Aorta (tissue), 5 donors: ENCODE data around the gene ADM2. TPM values are rescaled to one million over a fixed set of nuclear protein-coding genes. Genes with fewer than 3 reads are reported as not detected.
"Not testable (repeated sequence)": the region's sequence is repeated elsewhere in the genome, so short reads cannot be mapped to it uniquely, and the experiment has no call there.

Source experiments
- ATAC-seq: fragments of 200-7000 bp; cut with Tn5 transposase; one replicate; pipeline ENCODE4 v1.9.1; 2022; ENCODE audit warnings: moderate library complexity; ENCODE audit not compliant: low FRiP score
- DNase-seq, 2 donors: peaks; one replicate each; pipeline ENCODE4 v3.0.0-alpha.2; 2020
- H3K27ac ChIP-seq, 2 donors: one replicate each; pipeline ENCODE4 v1.5.1; 2013; ENCODE audit warnings: low read length in 2 of 2, mild to moderate bottlenecking in 2 of 2, moderate library complexity in 2 of 2, control low read depth in 1 of 2, inconsistent platforms in 1 of 2, low read depth in 1 of 2
- H3K27me3 ChIP-seq, 2 donors: one replicate each; pipeline ENCODE4 v1.6.1; 2013; ENCODE audit warnings: control low read depth in 1 of 2, low read length in 1 of 2, mild to moderate bottlenecking in 1 of 2, moderate library complexity in 1 of 2; ENCODE audit not compliant: insufficient read depth in 2 of 2, control insufficient read depth in 1 of 2
- H3K36me3 ChIP-seq, 2 donors: one replicate each; pipeline ENCODE4 v1.6.1; 2013; ENCODE audit warnings: control low read depth in 1 of 2, low read length in 1 of 2, mild to moderate bottlenecking in 1 of 2; ENCODE audit not compliant: insufficient read depth in 2 of 2, control insufficient read depth in 1 of 2
- H3K4me1 ChIP-seq, 2 donors: one replicate each; pipeline ENCODE4 v1.6.1; 2013; ENCODE audit warnings: low read length in 2 of 2, control low read depth in 1 of 2, mild to moderate bottlenecking in 1 of 2, moderate library complexity in 1 of 2; ENCODE audit not compliant: insufficient read depth in 2 of 2, control insufficient read depth in 1 of 2
- H3K4me3 ChIP-seq, 2 donors: one replicate each; pipeline ENCODE4 v1.5.1; 2013; ENCODE audit warnings: low read length in 2 of 2, control low read depth in 1 of 2, mild to moderate bottlenecking in 1 of 2
- H3K9me3 ChIP-seq: one replicate; pipeline ENCODE4 v1.6.1; 2013; ENCODE audit warnings: mild to moderate bottlenecking, low read length; ENCODE audit not compliant: control insufficient read depth
- WGBS, 2 donors: extraction: QIAGEN DNeasy Blood & Tissue Kit; methylation state at CpG; one replicate each; pipeline ENCODE4 v1.1.7; 2013; 5-methylcytosine and 5-hydroxymethylcytosine counted together
- intact Hi-C, 2 donors: fragments of 100-400 bp; cut with DNase I; formaldehyde crosslinking; loops; one replicate each; pipeline versions ENCODE4 v1.14.2 to v1.15.0; 2022
- polyA plus RNA-seq, 2 donors: library from polyadenylated mRNA; stranded (reverse); fragments of 200-250 nt; gene quantifications; one replicate each; pipeline ENCODE4 v1.2.3, GENCODE V29; 2013
- total RNA-seq, 2 donors: library from RNA; stranded (reverse); fragmentation: NEBNext Ultra II Directional; extraction: Animal tissue kit (Norgen Biotek cat#: 25700); gene quantifications; one replicate each; pipeline ENCODE4 v1.2.1, GENCODE V29; 2021
- donor health status: healthy with polysubstance abuse.
- donor health status: Bipolar disorder and iron deficiency.
- donor health status: DM: no; HTN: no; CAD: no.
- donor health status: DM: no; HTN: no; CAD: no.
- donor health status: DM: yes; HTN: yes; CAD: no.

Gene ADM2
- total and polyA plus RNA-seq, 4 donors: 0.26 to 0.54 (median 0.50) TPM; not detected in 1

GRCh38 chr22:50531546-50531961, 50.2 kb downstream of the ADM2 start:
- ATAC-seq: peak; percentile 44
- Histone ChIP-seq H3K4me1 (no peaks in the 10 kb centered on the region), H3K27me3 (no peaks in the 10 kb centered on the region), H3K9me3 (no peaks in the 10 kb centered on the region), H3K27ac (no peak overlapping the region), H3K4me3 (peak overlapping the region in 1 of 2 donors; percentile 18), H3K36me3 (no peaks in the 10 kb centered on the region)
- 1 to 2% methylated on average over 40 to 44 of the region's 44 CpGs for WGBS, 2 donors
- intact Hi-C loops: no loop called here
- peak; percentile 83 to 86 for DNase-seq

- 2 to 3% methylated on average over 44 to 56 of the region's 56 CpGs for WGBS, 2 donors
- DNase-seq (peak; percentile 90 to 92), ATAC-seq (peak; percentile 72)
- intact Hi-C loops: no loop called here
- Histone ChIP-seq H3K27me3 (no peaks in the 10 kb centered on the region), H3K9me3 (no peaks in the 10 kb centered on the region), H3K4me3 (peak overlapping the region in 1 of 2 donors; percentile 18), H3K4me1 (no peaks in the 10 kb centered on the region), H3K27ac (no peak overlapping the region), H3K36me3 (no peaks in the 10 kb centered on the region)
Measured at GRCh38 chr22:50531962-50532674, 50.8 kb downstream of the ADM2 start.

- 75 to 79% methylated on average over 19 of the region's 19 CpGs for WGBS, 2 donors
- Histone ChIP-seq H3K4me1 (no peaks in the 10 kb centered on the region), H3K4me3 (no peak overlapping the region), H3K9me3 (no peaks in the 10 kb centered on the region), H3K27me3 (no peaks in the 10 kb centered on the region), H3K36me3 (no peaks in the 10 kb centered on the region), H3K27ac (no peak overlapping the region)
- DNase-seq (peak in 1 of 2 donors; percentile 51), ATAC-seq (no peak)
- intact Hi-C loops: no loop called here
Measured at GRCh38 chr22:50532824-50533796, 51.8 kb downstream of the ADM2 start.

- intact Hi-C loops, H3K4me1 ChIP-seq, ATAC-seq, H3K27me3 ChIP-seq, H3K36me3 ChIP-seq, H3K27ac ChIP-seq, H3K4me3 ChIP-seq, H3K9me3 ChIP-seq: not testable (repeated sequence)
- peak; percentile 62 to 82 for DNase-seq
- WGBS, 2 donors: 56 to 62% methylated on average over 21 of the region's 21 CpGs
Measured at GRCh38 chr22:50533856-50534711, 52.7 kb downstream of the ADM2 start.

GRCh38 chr22:50535113-50535512, 53.8 kb downstream of the ADM2 start:
- WGBS, 2 donors: 89 to 91% methylated on average over 7 of the region's 8 CpGs
- no peaks in the 10 kb centered on the region for H3K9me3 ChIP-seq
- no peak overlapping the region for H3K27ac ChIP-seq
- ATAC-seq (no peak), DNase-seq (peak in 1 of 2 donors; percentile 27)
- no peak overlapping the region for H3K4me3 ChIP-seq
- no peaks in the 10 kb centered on the region for H3K4me1 ChIP-seq
- H3K27me3 ChIP-seq: no peaks in the 10 kb centered on the region
- H3K36me3 ChIP-seq: no peaks in the 10 kb centered on the region
- intact Hi-C loops: no loop called here

Other genes with a start within 250 kb of the ADM2 start
- 10 to 100 TPM; 29.0 to 49.5 TPM for gene TUBGCP6, start 236.5 kb upstream of the ADM2 start, total RNA-seq
- 100 to 1,000 TPM in 1 of 2 donors, 1 to 10 TPM in 1; 7.0 to 134 TPM for gene TUBGCP6, start 236.5 kb upstream of the ADM2 start, polyA plus RNA-seq
- gene HDAC10, start 230.3 kb upstream of the ADM2 start, total RNA-seq: 10 to 100 TPM; 19.8 to 47.8 TPM
- 10 to 100 TPM in 1 of 2 donors, 1 to 10 TPM in 1; 5.5 to 57.3 TPM for gene HDAC10, start 230.3 kb upstream of the ADM2 start, polyA plus RNA-seq
- gene MAPK12, start 219.9 kb upstream of the ADM2 start, total RNA-seq: 10 to 100 TPM in 1 of 2 donors, 1 to 10 TPM in 1; 9.2 to 22.9 TPM
- 10 to 100 TPM in 1 of 2 donors, 1 to 10 TPM in 1; 1.6 to 19.0 TPM for gene MAPK12, start 219.9 kb upstream of the ADM2 start, polyA plus RNA-seq
- gene MAPK11, start 211.2 kb upstream of the ADM2 start, total RNA-seq: 10 to 100 TPM; 10.7 to 23.2 TPM
- 10 to 100 TPM in 1 of 2 donors, under 1 TPM in 1; 0.13 to 14.9 TPM for gene MAPK11, start 211.2 kb upstream of the ADM2 start, polyA plus RNA-seq
- 100 to 1,000 TPM; 139 to 210 TPM for gene PLXNB2, start 173.9 kb upstream of the ADM2 start, total RNA-seq
- gene PLXNB2, start 173.9 kb upstream of the ADM2 start, polyA plus RNA-seq: 100 to 1,000 TPM in 1 of 2 donors, 10 to 100 TPM in 1; 46.0 to 214 TPM
- 1 to 10 TPM; 2.3 to 7.0 TPM for gene DENND6B, start 154.5 kb upstream of the ADM2 start, total RNA-seq
- gene DENND6B, start 154.5 kb upstream of the ADM2 start, polyA plus RNA-seq: 1 to 10 TPM in 1 of 2 donors, under 1 TPM in 1; 0.25 to 7.5 TPM
- 10 to 100 TPM; 45.2 to 46.7 TPM for gene PPP6R2, start 138.2 kb upstream of the ADM2 start, total RNA-seq
- gene PPP6R2, start 138.2 kb upstream of the ADM2 start, polyA plus RNA-seq: 10 to 100 TPM; 14.1 to 62.5 TPM
- 10 to 100 TPM; 65.3 to 77.9 TPM for gene SBF1, start 6.5 kb upstream of the ADM2 start, total RNA-seq
- 10 to 100 TPM; 17.8 to 49.8 TPM for gene SBF1, start 6.5 kb upstream of the ADM2 start, polyA plus RNA-seq
- gene MIOX, start 5.3 kb downstream of the ADM2 start, total RNA-seq: not detected
- not detected for gene MIOX, start 5.3 kb downstream of the ADM2 start, polyA plus RNA-seq
- 10 to 100 TPM; 42.2 to 65.7 TPM for gene LMF2, start 26.2 kb downstream of the ADM2 start, total RNA-seq
- gene LMF2, start 26.2 kb downstream of the ADM2 start, polyA plus RNA-seq: 100 to 1,000 TPM in 1 of 2 donors, 10 to 100 TPM in 1; 20.0 to 123 TPM
- gene NCAPH2, start 26.7 kb downstream of the ADM2 start, total RNA-seq: 10 to 100 TPM; 31.6 to 35.5 TPM
- 10 to 100 TPM; 18.2 to 67.4 TPM for gene NCAPH2, start 26.7 kb downstream of the ADM2 start, polyA plus RNA-seq
- 1 to 10 TPM; 4.7 to 5.1 TPM for gene SCO2, start 44.1 kb downstream of the ADM2 start, total RNA-seq
- gene SCO2, start 44.1 kb downstream of the ADM2 start, polyA plus RNA-seq: 10 to 100 TPM in 1 of 2 donors, not detected in 1; 11.6 TPM
- 10 to 100 TPM; 68.3 to 99.2 TPM for gene TYMP, start 48.5 kb downstream of the ADM2 start, total RNA-seq
- 10 to 100 TPM; 37.7 to 47.1 TPM for gene TYMP, start 48.5 kb downstream of the ADM2 start, polyA plus RNA-seq
- under 1 TPM; 0.29 to 0.63 TPM for gene KLHDC7B, start 64.4 kb downstream of the ADM2 start, total RNA-seq
- gene KLHDC7B, start 64.4 kb downstream of the ADM2 start, polyA plus RNA-seq: not detected
- gene SYCE3, start 81.4 kb downstream of the ADM2 start, total RNA-seq: not detected
- 1 to 10 TPM in 1 of 2 donors, not detected in 1; 1.5 TPM for gene SYCE3, start 81.4 kb downstream of the ADM2 start, polyA plus RNA-seq
- 10 to 100 TPM in 1 of 2 donors, 1 to 10 TPM in 1; 3.2 to 11.5 TPM for gene CPT1B, start 96.9 kb downstream of the ADM2 start, total RNA-seq
- 1 to 10 TPM; 3.9 to 6.4 TPM for gene CPT1B, start 96.9 kb downstream of the ADM2 start, polyA plus RNA-seq
- gene CHKB, start 101.3 kb downstream of the ADM2 start, total RNA-seq: 10 to 100 TPM; 36.5 to 78.8 TPM
- gene CHKB, start 101.3 kb downstream of the ADM2 start, polyA plus RNA-seq: 100 to 1,000 TPM in 1 of 2 donors, 10 to 100 TPM in 1; 28.4 to 544 TPM
- under 1 TPM; 0.24 to 0.26 TPM for gene MAPK8IP2, start 119.2 kb downstream of the ADM2 start, total RNA-seq
- under 1 TPM; under 0.01 to 0.15 TPM for gene MAPK8IP2, start 119.2 kb downstream of the ADM2 start, polyA plus RNA-seq
- 10 to 100 TPM; 31.4 to 53.5 TPM for gene ARSA, start 146.6 kb downstream of the ADM2 start, total RNA-seq
- gene ARSA, start 146.6 kb downstream of the ADM2 start, polyA plus RNA-seq: 100 to 1,000 TPM in 1 of 2 donors, 10 to 100 TPM in 1; 15.7 to 120 TPM
- gene SHANK3, start 191.3 kb downstream of the ADM2 start, total RNA-seq: 10 to 100 TPM; 48.6 to 62.9 TPM
- 1 to 10 TPM in 1 of 2 donors, under 1 TPM in 1; 0.63 to 3.2 TPM for gene SHANK3, start 191.3 kb downstream of the ADM2 start, polyA plus RNA-seq